Kidney epithelial cell (primary cell): ENCODE measurements around the gene CHCHD5. TPM values are rescaled to one million over a fixed set of nuclear protein-coding genes. Genes with fewer than 3 reads are reported as not detected.

ENCODE experiments used
- DNase-seq: peaks from one replicate; pipeline ENCODE4 v3.0.0-alpha.2; 2010; ENCODE audit warnings: low read depth
- H3K27me3 ChIP-seq: 2 replicates; pipeline ENCODE4 v1.6.0; 2011; ENCODE audit warnings: low read length; ENCODE audit not compliant: control insufficient read depth, insufficient read depth
- H3K36me3 ChIP-seq: 2 replicates; pipeline ENCODE4 v1.5.1; 2011; ENCODE audit warnings: low read length; ENCODE audit not compliant: control insufficient read depth, insufficient read depth
- H3K4me3 ChIP-seq: 2 replicates; pipeline ENCODE4 v1.5.1; 2011; ENCODE audit warnings: low read depth, mild to moderate bottlenecking, control low read depth, low read length
- total RNA-seq: library from RNA; depleted of rRNA; stranded (reverse); fragments of >200 nt; gene quantifications from 2 replicates; pipeline ENCODE4 v1.2.3, GENCODE V29; 2015
- TF ChIP-seq, protein P1 (sequence below): IDR thresholded peaks from 2 replicates; pipeline ENCODE4 v1.5.1; 2011; ENCODE audit warnings: mild to moderate bottlenecking, moderate library complexity, low read length, control low read depth, inconsistent platforms; ENCODE audit not compliant: insufficient read depth, poor library complexity, severe bottlenecking

The CHCHD5 gene
- total RNA-seq, 1 donor from 2014 or later = 33.5 TPM

DNA sequence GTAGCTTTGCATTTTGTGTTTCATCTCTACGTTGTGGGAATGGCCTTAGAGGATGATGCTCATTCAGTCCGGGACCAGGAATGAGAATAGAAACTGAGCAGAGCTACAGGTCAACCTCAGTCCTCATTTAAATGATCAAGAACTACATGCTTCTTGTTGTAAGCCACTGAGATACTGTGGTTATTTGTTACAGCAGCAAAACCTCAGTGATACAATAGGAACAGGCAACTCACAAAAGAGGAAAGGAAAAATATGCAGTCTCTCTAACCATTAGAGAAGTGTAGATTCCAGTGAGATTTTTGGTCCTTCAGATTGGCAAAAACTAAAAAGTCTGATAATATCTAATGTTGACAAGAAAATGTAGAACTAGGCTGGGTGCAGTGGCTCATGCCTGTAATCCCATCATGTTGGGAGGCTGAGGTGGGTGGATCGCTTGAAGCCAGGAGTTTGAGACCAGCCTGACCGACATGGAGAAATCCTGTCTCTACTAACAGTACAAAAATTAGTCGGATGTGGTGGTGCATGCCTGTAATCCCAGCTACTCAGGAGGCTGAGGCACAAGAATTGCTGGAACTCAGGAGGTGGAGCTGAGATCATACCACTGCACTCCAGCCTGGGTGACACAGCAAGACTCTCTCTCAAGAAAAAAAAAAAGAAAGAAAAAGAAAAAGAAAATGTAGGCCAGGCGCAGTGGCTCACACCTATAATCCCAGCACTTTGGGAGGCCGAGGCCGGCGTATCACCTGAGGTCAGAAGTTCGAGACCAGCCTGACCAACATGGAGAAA is 13.3 kb downstream of the CHCHD5 start:
- no peak for DNase-seq
- TF ChIP-seq, protein P1, sequence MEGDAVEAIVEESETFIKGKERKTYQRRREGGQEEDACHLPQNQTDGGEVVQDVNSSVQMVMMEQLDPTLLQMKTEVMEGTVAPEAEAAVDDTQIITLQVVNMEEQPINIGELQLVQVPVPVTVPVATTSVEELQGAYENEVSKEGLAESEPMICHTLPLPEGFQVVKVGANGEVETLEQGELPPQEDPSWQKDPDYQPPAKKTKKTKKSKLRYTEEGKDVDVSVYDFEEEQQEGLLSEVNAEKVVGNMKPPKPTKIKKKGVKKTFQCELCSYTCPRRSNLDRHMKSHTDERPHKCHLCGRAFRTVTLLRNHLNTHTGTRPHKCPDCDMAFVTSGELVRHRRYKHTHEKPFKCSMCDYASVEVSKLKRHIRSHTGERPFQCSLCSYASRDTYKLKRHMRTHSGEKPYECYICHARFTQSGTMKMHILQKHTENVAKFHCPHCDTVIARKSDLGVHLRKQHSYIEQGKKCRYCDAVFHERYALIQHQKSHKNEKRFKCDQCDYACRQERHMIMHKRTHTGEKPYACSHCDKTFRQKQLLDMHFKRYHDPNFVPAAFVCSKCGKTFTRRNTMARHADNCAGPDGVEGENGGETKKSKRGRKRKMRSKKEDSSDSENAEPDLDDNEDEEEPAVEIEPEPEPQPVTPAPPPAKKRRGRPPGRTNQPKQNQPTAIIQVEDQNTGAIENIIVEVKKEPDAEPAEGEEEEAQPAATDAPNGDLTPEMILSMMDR = no peak
- no peaks in the 10 kb centered on the region for H3K36me3 ChIP-seq
- no peaks in the 10 kb centered on the region for H3K27me3 ChIP-seq
- no peak overlapping the region for H3K4me3 ChIP-seq

DNA sequence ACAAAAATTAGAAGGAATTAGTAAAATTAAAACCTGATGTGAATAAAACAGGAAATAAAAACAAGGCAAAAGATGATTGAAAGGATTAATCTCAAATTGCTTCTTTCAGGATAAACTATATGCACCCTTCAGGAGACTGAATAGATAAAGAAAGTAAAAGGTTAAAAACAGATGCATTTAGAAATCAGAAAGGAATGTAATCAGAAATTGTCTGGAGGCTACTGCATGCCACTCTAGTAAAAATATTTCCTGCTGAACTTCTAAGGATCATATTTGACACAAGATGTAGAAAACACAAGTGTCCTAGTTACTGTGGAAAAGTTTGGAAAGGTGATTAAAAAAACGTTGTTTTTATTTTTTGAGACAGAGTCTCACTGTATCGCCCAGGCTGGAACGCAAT is 16.2 kb downstream of the CHCHD5 start:
- TF ChIP-seq, protein P1 = no peak
- Histone ChIP-seq H3K36me3 (no peaks in the 10 kb centered on the region), H3K4me3 (no peak overlapping the region), H3K27me3 (no peaks in the 10 kb centered on the region)
- no peak for DNase-seq

DNA sequence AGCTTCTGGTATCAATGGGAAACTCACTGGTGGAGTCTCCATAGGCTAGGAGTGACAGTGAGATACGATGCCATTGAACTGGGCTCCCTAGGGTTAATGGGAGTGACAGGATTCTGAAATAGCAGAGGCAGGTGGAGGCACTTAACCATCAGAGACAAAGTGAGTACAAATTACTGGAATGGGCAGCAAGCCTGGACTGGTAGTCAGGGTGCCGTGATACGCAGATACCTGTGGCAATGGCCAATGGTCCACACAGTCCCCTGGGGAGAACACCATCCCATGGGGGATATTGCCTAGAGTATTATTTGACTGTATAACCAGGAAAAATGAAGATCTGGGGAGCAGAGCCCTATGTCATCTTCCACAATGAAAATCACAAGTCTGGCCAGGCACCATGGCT is 17.3 kb downstream of the CHCHD5 start:
- TF ChIP-seq, protein P1 = no peak
- Histone ChIP-seq H3K4me3 (no peak overlapping the region), H3K36me3 (no peaks in the 10 kb centered on the region), H3K27me3 (no peaks in the 10 kb centered on the region)
- DNase-seq = no peak

DNA sequence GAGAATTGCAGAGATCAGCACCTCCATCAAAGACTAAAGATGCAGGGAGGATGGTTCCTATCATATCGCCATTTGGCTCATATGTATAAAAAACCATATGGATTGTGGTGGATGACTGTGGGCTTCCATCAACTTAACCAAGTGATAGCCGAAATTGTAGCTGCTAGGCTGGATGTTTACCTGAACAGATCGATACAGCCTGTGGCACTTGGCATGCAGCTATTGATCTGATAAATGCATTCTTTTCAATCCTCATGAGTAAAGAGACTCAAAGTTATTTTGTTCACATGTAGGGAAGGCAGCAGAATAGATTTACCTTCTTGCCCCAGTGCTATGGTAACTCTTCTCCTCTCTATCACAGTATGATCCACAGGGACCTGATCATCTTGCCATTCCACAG is 18.5 kb downstream of the CHCHD5 start:
- no peak for DNase-seq
- TF ChIP-seq, protein P1 = no peak
- no peak overlapping the region for H3K4me3 ChIP-seq

DNA sequence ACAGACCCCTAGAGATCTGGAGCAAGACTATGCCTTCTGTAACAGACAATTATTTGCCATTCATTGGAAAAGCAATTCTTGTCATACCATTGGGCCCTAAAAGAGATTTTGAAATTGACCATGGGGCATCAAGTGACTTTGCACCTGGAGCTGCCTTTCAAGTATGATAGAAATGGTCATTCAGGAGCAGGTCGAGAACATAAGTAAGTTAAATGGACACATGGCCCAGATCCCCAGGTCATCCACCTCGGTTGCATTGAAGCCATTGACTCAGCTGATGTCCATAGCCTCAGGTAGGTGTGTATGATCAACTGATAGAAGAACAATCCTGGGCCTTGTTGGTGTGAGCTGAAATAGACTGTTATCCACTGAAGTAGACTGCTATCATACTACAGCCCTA is 19.3 kb downstream of the CHCHD5 start:
- Histone ChIP-seq H3K27me3 (no peaks in the 10 kb centered on the region), H3K4me3 (no peak overlapping the region), H3K36me3 (no peaks in the 10 kb centered on the region)
- TF ChIP-seq, protein P1 = no peak
- DNase-seq = no peak

More for the DNA sequence above, 18.5 kb downstream of the CHCHD5 start:
- Histone ChIP-seq H3K36me3 (no peaks in the 10 kb centered on the region), H3K27me3 (no peaks in the 10 kb centered on the region)

DNA sequence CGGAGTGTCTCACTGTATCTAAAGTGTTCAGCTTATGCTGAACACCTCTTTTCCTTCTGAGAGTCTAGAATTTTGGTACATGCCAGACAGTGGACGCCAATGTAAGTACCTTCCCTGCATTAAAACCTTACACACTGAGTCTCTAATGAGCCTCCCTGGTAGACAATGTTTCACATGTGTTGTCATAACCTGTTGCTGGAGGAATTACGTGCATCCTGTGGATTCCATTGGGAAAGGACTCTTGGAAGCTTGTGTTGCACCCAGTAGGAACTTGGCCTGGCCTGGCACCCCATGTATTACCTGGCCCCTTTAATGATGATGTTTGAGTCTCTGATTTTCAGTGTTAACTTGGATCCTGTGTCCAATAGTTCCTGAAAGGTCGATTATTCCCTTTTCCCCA is 20.5 kb downstream of the CHCHD5 start:
- no peak for DNase-seq
- Histone ChIP-seq H3K27me3 (no peaks in the 10 kb centered on the region), H3K36me3 (no peaks in the 10 kb centered on the region), H3K4me3 (no peak overlapping the region)
- TF ChIP-seq, protein P1 = no peak
